WTC11 (cell line): ENCODE data around the gene CNNM3. TPM values are rescaled to one million over a fixed set of nuclear protein-coding genes. Genes with fewer than 3 reads are reported as not detected.

Experiments used
- ATAC-seq: fragments of 200-7000 bp; cut with Tn5 transposase; 2 replicates; pipeline ENCODE4 v1.10.0; 2021; ENCODE audit warnings: mild to moderate bottlenecking, moderate library complexity
- CTCF ChIA-PET: fragments of 300-600 bp; sonication (Branson Sonifier 250); formaldehyde crosslinking; loops from one replicate; lab custom pipeline; 2021; ENCODE audit warnings: antibody characterized with exemption; lab: Charles Lee
- POLR2A ChIA-PET: fragments of 350-600 bp; sonication (Branson Sonifier 250); formaldehyde crosslinking; loops from one replicate; lab custom pipeline; 2021; ENCODE audit warnings: antibody characterized with exemption; lab: Charles Lee
- DNase-seq: peaks from one replicate; pipeline ENCODE4 v3.0.0; 2021; ENCODE audit warnings: low spot score
- H3K27ac Mint-ChIP-seq: 2 replicates; pipeline ENCODE4 v1.8.0; 2021; ENCODE audit warnings: mixed read lengths
- H3K27me3 Mint-ChIP-seq: 2 replicates; pipeline ENCODE4 v1.8.0; 2021; ENCODE audit warnings: low read depth, mild to moderate bottlenecking, moderate library complexity, mixed read lengths
- H3K36me3 Mint-ChIP-seq: 2 replicates; pipeline ENCODE4 v1.8.0; 2021; ENCODE audit warnings: mixed read lengths
- H3K4me1 Mint-ChIP-seq: 2 replicates; pipeline ENCODE4 v1.8.0; 2022; ENCODE audit warnings: mixed read lengths
- H3K4me3 Mint-ChIP-seq: 2 replicates; pipeline ENCODE4 v1.8.0; 2021; ENCODE audit warnings: mild to moderate bottlenecking, moderate library complexity, mixed read lengths
- H3K9me3 Mint-ChIP-seq: 2 replicates; pipeline ENCODE4 v1.8.0; 2021; ENCODE audit warnings: mixed read lengths
- ATF1 ChIP-seq: sonication (generic); formaldehyde crosslinking; IDR thresholded peaks from 2 replicates; pipeline ENCODE4 v1.8.1; 2023; ENCODE audit warnings: mild to moderate bottlenecking, moderate library complexity, missing genetic modification reagents
- CBFB ChIP-seq: sonication (generic); formaldehyde crosslinking; IDR thresholded peaks from 2 replicates; pipeline ENCODE4 v1.8.1; 2022; ENCODE audit warnings: mild to moderate bottlenecking, low read depth, missing genetic modification reagents
- ELF4 ChIP-seq: sonication (generic); formaldehyde crosslinking; IDR thresholded peaks from 2 replicates; pipeline ENCODE4 v1.8.1; 2022; ENCODE audit warnings: low read depth, mild to moderate bottlenecking, moderate library complexity, missing genetic modification reagents
- GABPB1 ChIP-seq: sonication (generic); formaldehyde crosslinking; IDR thresholded peaks from 2 replicates; pipeline ENCODE4 v1.8.1; 2023; ENCODE audit warnings: mild to moderate bottlenecking, missing genetic modification reagents
- MXD4 ChIP-seq: fragments of 250-450 bp; sonication (Bioruptor Pico); IDR thresholded peaks from 2 replicates; pipeline ENCODE4 v1.8.0; 2021; ENCODE audit warnings: mild to moderate bottlenecking, moderate library complexity, borderline replicate concordance
- NR1H2 ChIP-seq: sonication (generic); formaldehyde crosslinking; IDR thresholded peaks from 2 replicates; pipeline ENCODE4 v1.9.0; 2021; ENCODE audit warnings: mild to moderate bottlenecking, moderate library complexity, missing genetic modification reagents
- NR3C1 ChIP-seq: sonication (generic); formaldehyde crosslinking; conservative IDR thresholded peaks from 2 replicates; pipeline ENCODE4 v1.8.1; 2023; ENCODE audit warnings: low read depth, mild to moderate bottlenecking, missing genetic modification reagents
- OVOL2 ChIP-seq: fragments of 250-450 bp; sonication (Bioruptor Pico); IDR thresholded peaks from 2 replicates; pipeline ENCODE4 v1.9.0; 2021; ENCODE audit warnings: mild to moderate bottlenecking, borderline replicate concordance
- TEAD1 ChIP-seq: sonication (generic); formaldehyde crosslinking; IDR thresholded peaks from 2 replicates; pipeline ENCODE4 v1.8.0; 2022; ENCODE audit warnings: mild to moderate bottlenecking, missing genetic modification reagents
- USF1 ChIP-seq: sonication (generic); formaldehyde crosslinking; IDR thresholded peaks from 2 replicates; pipeline ENCODE4 v1.8.0; 2022; ENCODE audit warnings: mild to moderate bottlenecking, missing genetic modification reagents
- ZNF512 ChIP-seq: sonication (generic); formaldehyde crosslinking; IDR thresholded peaks from 2 replicates; pipeline ENCODE4 v1.8.1; 2022; ENCODE audit warnings: missing genetic modification reagents, borderline replicate concordance
- ZNF532 ChIP-seq: fragments of 250-450 bp; sonication (Bioruptor Pico); IDR thresholded peaks from 2 replicates; pipeline ENCODE4 v1.9.0; 2021; ENCODE audit warnings: mild to moderate bottlenecking, borderline replicate concordance
- total RNA-seq: library from RNA; stranded (reverse); gene quantifications from 3 replicates; pipeline ENCODE4 v1.2.3, GENCODE V29; 2021
- TF ChIP-seq, protein P1 (sequence below): sonication (generic); formaldehyde crosslinking; IDR thresholded peaks from 2 replicates; pipeline ENCODE4 v1.8.0; 2023; ENCODE audit warnings: mild to moderate bottlenecking, missing genetic modification reagents

CNNM3 gene
- total RNA-seq, 1 experiment from 2014 or later, result 34.9 TPM

- no peak for TF ChIP-seq GABPB1
- TF ChIP-seq, all 79 proteins: peak for 0
Measured at GRCh38 chr2:96877631-96878092, 61.6 kb downstream of the CNNM3 start (continued).

GRCh38 chr2:96878171-96878570 lies 62.1 kb downstream of the CNNM3 start:
- Mint-ChIP-seq H3K4me3 (no peak overlapping the region), H3K27ac (no peak overlapping the region)
- CTCF ChIA-PET, result interaction anchor here (1.2 to 5.9 kb wide), 3 partner anchors 9 to 72 kb away, joined by 5 to 45 read pairs (median 10); partner anchors contain the start of gene ANKRD39
- TF ChIP-seq USF1 (CRISPR knock-in tag) (no peak), ELF4 (CRISPR knock-in tag) (no peak), NR3C1 (CRISPR knock-in tag) (no peak), MXD4 (CRISPR knock-in tag) (no peak), TEAD1 (CRISPR knock-in tag) (no peak), ZNF532 (CRISPR knock-in tag) (no peak), NR1H2 (CRISPR knock-in tag) (no peak), ATF1 (CRISPR knock-in tag) (no peak), ZNF512 (CRISPR knock-in tag) (no peak), OVOL2 (CRISPR knock-in tag) (no peak), CBFB (CRISPR knock-in tag) (no peak)
- TF ChIP-seq, protein P1, sequence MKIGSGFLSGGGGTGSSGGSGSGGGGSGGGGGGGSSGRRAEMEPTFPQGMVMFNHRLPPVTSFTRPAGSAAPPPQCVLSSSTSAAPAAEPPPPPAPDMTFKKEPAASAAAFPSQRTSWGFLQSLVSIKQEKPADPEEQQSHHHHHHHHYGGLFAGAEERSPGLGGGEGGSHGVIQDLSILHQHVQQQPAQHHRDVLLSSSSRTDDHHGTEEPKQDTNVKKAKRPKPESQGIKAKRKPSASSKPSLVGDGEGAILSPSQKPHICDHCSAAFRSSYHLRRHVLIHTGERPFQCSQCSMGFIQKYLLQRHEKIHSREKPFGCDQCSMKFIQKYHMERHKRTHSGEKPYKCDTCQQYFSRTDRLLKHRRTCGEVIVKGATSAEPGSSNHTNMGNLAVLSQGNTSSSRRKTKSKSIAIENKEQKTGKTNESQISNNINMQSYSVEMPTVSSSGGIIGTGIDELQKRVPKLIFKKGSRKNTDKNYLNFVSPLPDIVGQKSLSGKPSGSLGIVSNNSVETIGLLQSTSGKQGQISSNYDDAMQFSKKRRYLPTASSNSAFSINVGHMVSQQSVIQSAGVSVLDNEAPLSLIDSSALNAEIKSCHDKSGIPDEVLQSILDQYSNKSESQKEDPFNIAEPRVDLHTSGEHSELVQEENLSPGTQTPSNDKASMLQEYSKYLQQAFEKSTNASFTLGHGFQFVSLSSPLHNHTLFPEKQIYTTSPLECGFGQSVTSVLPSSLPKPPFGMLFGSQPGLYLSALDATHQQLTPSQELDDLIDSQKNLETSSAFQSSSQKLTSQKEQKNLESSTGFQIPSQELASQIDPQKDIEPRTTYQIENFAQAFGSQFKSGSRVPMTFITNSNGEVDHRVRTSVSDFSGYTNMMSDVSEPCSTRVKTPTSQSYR (CRISPR knock-in tag), result no peak
- TF ChIP-seq, all 79 proteins: peak for 0
- no peaks in the 10 kb centered on the region for H3K36me3 Mint-ChIP-seq
- H3K4me1 Mint-ChIP-seq, result peaks cover 75% of the 10 kb centered on the region
- DNase-seq (no peak), ATAC-seq (no peak)
- no peaks in the 10 kb centered on the region for H3K9me3 Mint-ChIP-seq
- POLR2A ChIA-PET, result interaction anchor here (0.8 kb wide), 1 partner anchor 10 kb away, joined by 3 read pairs; no protein-coding TSS in a partner anchor
- H3K27me3 Mint-ChIP-seq, result no peaks in the 10 kb centered on the region
